MM.1S (cell line): ENCODE measurements around the gene PPP2R3B.

Source experiments
- DNase-seq: peaks from one replicate; pipeline ENCODE4 v3.0.0-alpha.2; 2015
- H2AFZ ChIP-seq: fragments of 300-600 bp; sonication (generic); 2 replicates; pipeline ENCODE4 v1.6.0; 2016; ENCODE audit warnings: antibody characterized with exemption, low read length
- H3F3A ChIP-seq: fragments of 300-600 bp; sonication (generic); 2 replicates; pipeline ENCODE4 v1.6.1; 2016; ENCODE audit warnings: mild to moderate bottlenecking, antibody characterized with exemption, low read length, moderate library complexity, mixed read lengths; ENCODE audit not compliant: insufficient read depth
- H3K27ac ChIP-seq: fragments of 300-600 bp; sonication (generic); 2 replicates; pipeline ENCODE4 v1.5.1; 2016; ENCODE audit warnings: mild to moderate bottlenecking, low read length
- H3K27me3 ChIP-seq: fragments of 300-600 bp; sonication (generic); replicated peaks from 2 replicates; pipeline ENCODE4 v1.6.0; 2016; ENCODE audit warnings: low read length; ENCODE audit not compliant: insufficient read depth
- H3K36me3 ChIP-seq: fragments of 300-600 bp; sonication (generic); replicated peaks from 2 replicates; pipeline ENCODE4 v1.6.1; 2016; ENCODE audit warnings: mild to moderate bottlenecking, low read length, mixed read lengths; ENCODE audit not compliant: insufficient read depth
- H3K4me1 ChIP-seq: fragments of 300-600 bp; sonication (generic); 2 replicates; pipeline ENCODE4 v1.6.1; 2016; ENCODE audit warnings: low read length, mixed read lengths
- H3K4me2 ChIP-seq: fragments of 300-600 bp; sonication (generic); 2 replicates; pipeline ENCODE4 v1.6.0; 2016; ENCODE audit warnings: low read depth, low read length
- H3K4me3 ChIP-seq: fragments of 300-600 bp; sonication (generic); 2 replicates; pipeline ENCODE4 v1.5.1; 2016; ENCODE audit warnings: low read length, mixed read lengths
- H3K79me2 ChIP-seq: fragments of 300-600 bp; sonication (generic); 2 replicates; pipeline ENCODE4 v1.6.1; 2016; ENCODE audit warnings: mixed run types, low read length, mixed read lengths
- H3K9ac ChIP-seq: fragments of 300-600 bp; sonication (generic); 2 replicates; pipeline ENCODE4 v1.6.1; 2016; ENCODE audit warnings: low read length, mixed read lengths
- H3K9me2 ChIP-seq: fragments of 300-600 bp; sonication (generic); replicated peaks from 2 replicates; pipeline ENCODE4 v1.6.1; 2016; ENCODE audit warnings: mild to moderate bottlenecking, low read length, mixed read lengths; ENCODE audit not compliant: insufficient read depth
- H3K9me3 ChIP-seq: fragments of 300-600 bp; sonication (generic); replicated peaks from 2 replicates; pipeline ENCODE4 v1.6.1; 2016; ENCODE audit warnings: mild to moderate bottlenecking, low read length, mixed read lengths; ENCODE audit not compliant: insufficient read depth
- H4K20me1 ChIP-seq: fragments of 300-600 bp; sonication (generic); 2 replicates; pipeline ENCODE4 v1.6.1; 2016; ENCODE audit warnings: mild to moderate bottlenecking, low read length, moderate library complexity, mixed read lengths; ENCODE audit not compliant: insufficient read depth
- CTCF ChIP-seq: fragments of 300-600 bp; sonication (generic); IDR thresholded peaks from 2 replicates; pipeline ENCODE4 v1.5.1; 2016; ENCODE audit warnings: antibody characterized with exemption, low read length, mixed read lengths
- EZH2 ChIP-seq: fragments of 300-600 bp; sonication (generic); optimal IDR thresholded peaks from 2 replicates; pipeline ENCODE3; 2017; ENCODE audit warnings: low read depth, mild to moderate bottlenecking, antibody characterized with exemption, low read length, mixed read lengths
- EZH2phosphoT487 ChIP-seq: fragments of 300-600 bp; sonication (generic); IDR thresholded peaks from 2 replicates; pipeline ENCODE4 v1.6.1; 2018; ENCODE audit warnings: antibody characterized with exemption, low read length

The PPP2R3B gene

GRCh38 chrX:285076-285677 is 101.5 kb downstream of the PPP2R3B start:
- Histone ChIP-seq H4K20me1 (no peaks in the 10 kb centered on the region), H3K36me3 (no peaks in the 10 kb centered on the region), H3K4me3 (no peak overlapping the region), H3K4me2 (no peak overlapping the region), H3K27me3 (no peaks in the 10 kb centered on the region), H3K27ac (no peak overlapping the region), H2AFZ (no peak overlapping the region), H3K9me2 (no peaks in the 10 kb centered on the region), H3K9me3 (no peaks in the 10 kb centered on the region), H3F3A (no peaks in the 10 kb centered on the region), H3K9ac (no peak overlapping the region), H3K79me2 (peaks cover 5% of the 10 kb centered on the region; the same call in 1 of the 2 replicates), H3K4me1 (no peaks in the 10 kb centered on the region)
- no peak for TF ChIP-seq CTCF
- no peak for TF ChIP-seq EZH2phosphoT487
- TF ChIP-seq EZH2: no peak
- DNase-seq: no peak
